Stimulated activated CD8-positive, alpha-beta memory T cell treated with anti-CD3 and anti-CD28 coated beads, Interleukin-15, amount 100 ng/mL, for 48 hours (primary cell): Measurements from ENCODE around the gene NLGN1.

Source experiments
- DNase-seq, 2 donors: peaks; one replicate each; pipeline ENCODE4 v3.0.0-alpha.2; 2020; ENCODE audit warnings: low read depth in 2 of 2

NLGN1 gene

GRCh38 chr3:173905381-173905780 lies 507.8 kb downstream of the NLGN1 start:
- DNase-seq: no peak

- no peak for DNase-seq
These were observed 513.9 kb downstream of the NLGN1 start for GRCh38 chr3:173911446-173911845.

- DNase-seq: no peak
These were observed 514.6 kb downstream of the NLGN1 start for GRCh38 chr3:173912126-173912525.

DNA sequence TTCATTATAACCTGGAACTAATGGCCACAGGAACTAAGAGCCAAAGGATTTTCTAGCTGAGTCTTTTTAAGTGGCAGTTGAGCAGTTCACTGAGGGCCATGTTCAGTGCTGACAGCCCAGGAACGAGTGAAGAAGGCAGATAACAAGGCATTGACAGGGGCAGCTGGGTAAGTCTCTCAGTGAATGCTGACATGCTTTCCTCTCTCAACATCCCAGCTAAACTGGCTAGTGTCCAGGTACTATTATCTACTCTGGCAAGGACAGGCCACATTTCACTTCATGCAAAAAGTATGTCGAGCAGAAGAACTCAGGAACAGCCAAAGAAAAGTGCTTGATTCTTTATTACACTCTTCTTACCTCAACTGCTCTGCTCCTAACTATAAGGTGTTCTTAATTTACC lies 515.9 kb downstream of the NLGN1 start:
- no peak for DNase-seq

DNA sequence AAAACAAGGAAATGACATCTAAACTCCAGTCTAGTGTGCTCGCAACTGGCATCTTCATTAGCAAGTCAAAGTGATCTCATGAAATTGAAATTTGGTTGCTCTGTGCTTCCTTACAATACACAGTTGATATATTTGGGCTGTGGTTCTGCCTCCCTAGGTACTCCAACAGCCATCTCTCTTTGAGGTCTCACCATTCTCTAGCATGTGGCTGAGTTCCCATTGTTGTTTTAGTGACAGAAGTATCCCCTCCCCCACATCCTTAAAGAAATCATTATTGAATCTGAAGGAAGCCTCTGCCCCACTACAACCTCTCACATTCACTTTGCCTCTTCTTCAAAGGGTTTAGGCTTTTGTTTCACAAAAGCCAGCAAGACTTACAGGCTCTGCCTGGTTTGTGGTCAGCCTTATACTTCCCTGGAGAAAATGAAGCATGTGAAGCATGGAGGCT lies 516.5 kb downstream of the NLGN1 start:
- DNase-seq: no peak

DNA sequence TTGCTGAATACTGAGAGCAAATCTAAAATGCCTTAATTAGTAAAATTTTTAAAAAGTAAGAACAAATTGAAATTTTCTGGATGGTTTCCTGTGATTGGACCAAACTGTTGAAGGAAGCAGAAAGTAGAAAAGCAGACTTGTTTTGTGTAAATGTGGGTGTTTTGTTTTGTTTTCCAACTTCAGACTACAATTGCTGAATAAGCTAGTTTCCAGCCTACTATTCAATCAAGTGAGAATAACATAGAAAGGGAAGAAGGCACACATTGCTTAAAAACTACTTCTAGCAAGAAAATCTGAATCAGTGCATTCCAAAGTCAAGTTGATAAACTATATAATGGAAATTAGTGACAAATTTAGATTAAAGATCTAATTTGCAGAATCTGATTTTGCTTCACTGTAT lies 519.3 kb downstream of the NLGN1 start:
- DNase-seq: no peak

DNA sequence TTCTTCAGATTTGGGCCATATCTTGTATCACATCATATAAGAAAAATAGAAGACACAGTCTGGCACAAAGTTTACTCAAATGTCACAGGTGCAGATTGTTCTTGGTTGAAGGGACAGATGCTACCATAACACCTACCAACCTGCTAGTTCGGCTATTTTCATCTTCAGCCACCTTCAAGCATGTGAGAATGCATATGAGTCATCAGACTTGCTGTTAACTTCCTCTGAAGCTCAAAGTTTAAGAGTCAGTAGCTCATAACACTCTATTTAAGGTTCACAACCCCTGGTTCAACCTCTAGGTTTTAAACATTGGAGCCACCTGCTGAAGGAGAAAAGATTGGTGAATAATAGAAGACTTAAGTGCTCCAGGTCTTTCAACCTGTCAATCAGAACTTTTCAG lies 522.8 kb downstream of the NLGN1 start:
- DNase-seq: no peak

GRCh38 chr3:173921732-173922131 lies 524.2 kb downstream of the NLGN1 start:
- no peak for DNase-seq

DNA sequence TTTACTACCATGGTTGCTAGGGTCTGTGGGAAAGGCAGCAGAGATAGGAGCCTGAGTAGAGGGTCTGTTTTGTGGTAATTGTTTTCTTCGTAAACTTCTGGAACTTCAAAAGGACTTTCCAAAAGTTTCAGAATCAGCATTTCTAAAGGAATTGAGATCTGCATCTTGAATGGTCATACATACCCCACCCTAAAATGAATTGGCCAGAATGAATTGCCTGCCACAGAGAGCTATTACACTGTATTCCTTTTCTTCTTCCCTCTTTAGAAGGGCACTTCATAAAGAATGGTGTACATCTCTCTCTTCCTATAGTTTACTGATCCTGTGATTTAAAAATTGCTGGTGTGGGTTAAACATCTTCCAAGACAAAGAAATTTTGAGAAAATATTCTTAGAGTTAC lies 525.7 kb downstream of the NLGN1 start:
- DNase-seq: no peak

DNA sequence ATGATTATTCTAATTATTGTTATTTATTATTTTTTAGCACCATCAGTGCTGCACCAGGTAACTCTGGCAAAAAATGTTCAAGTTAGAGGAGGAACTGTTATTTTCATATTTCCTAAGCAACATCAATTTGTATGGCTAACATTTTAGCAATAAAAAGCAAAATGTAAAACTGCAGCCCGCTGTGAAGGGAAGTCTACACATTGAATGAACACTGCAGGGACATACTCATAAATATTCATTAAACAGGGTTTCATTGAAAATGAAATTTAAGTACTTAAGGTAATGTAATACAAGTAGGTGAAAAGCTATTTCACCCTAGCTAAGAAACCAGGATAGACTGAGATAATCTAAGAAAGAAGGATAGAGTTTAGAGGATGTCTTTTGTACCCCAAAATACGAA lies 532.7 kb downstream of the NLGN1 start:
- DNase-seq: no peak

- no peak for DNase-seq
These were observed 535.1 kb downstream of the NLGN1 start for GRCh38 chr3:173932624-173933023.

DNA sequence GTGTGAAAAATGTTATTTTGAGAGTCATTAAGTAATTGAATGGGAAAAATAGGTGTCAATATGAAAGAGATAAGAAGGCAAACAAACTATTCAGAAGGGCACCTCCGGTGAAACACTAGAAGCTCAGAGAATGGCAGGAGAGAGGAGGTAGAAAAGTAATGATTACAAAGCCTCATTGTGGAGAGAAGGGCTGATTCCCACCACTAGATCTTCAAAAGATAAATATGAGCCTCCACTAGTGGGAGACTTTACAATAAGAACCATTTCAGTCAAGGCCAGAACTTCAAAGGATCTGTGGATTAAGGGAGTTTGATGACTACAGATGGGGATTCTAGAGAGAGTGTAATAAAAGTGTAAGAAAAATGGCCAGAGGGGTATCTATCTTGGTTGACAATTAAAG lies 535.6 kb downstream of the NLGN1 start:
- DNase-seq: no peak

DNA sequence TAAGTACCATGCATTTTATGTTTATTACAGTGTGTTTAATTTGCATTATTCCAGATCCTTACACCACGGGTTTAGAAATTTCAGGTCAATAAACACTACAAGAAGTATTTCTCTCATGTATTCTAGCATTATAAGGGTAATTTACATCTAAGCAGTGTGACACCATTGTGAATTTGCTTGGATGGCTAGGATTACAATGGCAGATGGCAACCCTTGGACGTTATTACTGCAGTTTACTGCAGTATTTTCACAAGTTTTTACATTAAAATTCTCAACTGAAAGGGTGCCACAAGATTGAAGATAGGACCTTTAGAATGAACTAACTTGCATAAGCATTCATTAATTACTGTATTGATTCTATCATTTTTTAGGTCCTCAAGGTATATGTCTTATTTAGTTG lies 538.8 kb downstream of the NLGN1 start:
- no peak for DNase-seq

DNA sequence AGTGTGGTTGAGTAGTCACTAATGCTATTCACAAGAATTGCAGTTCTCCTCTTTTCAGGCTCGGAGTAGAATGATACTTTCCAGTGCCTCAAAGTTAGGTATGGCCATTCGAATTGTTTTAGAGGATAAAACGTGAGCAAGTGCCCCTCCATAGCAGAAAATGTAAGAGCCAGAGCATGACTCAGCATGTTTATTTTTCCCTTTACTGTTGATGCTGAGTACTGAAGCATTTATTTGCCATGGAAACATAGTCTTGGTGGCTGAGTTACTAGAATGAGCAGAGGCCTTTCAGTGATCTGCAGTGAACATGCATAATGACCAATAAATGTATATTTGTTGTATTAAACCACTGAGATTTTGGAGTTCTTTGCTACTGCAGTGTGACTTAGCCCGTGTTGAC lies 540.6 kb downstream of the NLGN1 start:
- DNase-seq: no peak

DNA sequence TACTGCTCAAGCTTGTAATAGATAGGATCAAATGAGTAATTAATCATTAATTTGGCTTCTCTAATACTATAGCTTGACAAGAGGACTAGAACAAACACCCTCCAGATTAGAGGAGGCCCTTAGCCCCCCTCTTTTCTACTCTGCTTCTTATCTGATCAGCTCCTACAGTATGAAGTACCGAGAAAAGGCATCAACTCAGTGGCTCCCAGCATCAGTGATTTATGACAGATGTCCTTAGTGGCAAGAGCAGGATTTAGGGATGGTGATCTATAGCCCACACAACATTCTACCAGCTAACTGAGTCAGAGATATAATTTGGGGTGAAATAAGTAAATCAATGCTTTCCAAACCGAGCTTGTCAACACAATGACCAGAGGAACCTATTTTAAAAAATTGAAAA lies 541.1 kb downstream of the NLGN1 start:
- no peak for DNase-seq

GRCh38 chr3:173939331-173939730 lies 541.8 kb downstream of the NLGN1 start:
- DNase-seq: no peak

GRCh38 chr3:173943264-173943663 lies 545.7 kb downstream of the NLGN1 start:
- no peak for DNase-seq

GRCh38 chr3:173945170-173945569 lies 547.6 kb downstream of the NLGN1 start:
- DNase-seq: no peak

DNA sequence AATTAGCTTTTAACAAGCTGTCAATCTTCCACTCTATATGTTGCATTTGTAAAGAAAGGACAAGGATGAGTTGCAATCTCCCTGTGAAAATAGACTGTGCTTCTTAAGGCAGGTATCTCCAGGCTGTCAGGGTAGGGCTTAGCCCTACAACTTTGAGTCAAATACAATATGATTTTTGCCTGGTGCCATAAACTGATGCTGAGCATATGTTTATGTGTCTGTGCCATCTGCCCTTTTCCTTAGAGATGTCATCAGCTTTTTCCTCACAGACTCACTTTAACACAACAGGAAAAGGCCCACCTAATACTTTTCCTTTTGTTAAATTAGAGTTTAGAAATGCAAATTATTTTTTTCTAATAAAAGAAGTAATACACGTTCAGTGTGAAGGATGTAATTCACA lies 548.3 kb downstream of the NLGN1 start:
- no peak for DNase-seq

- DNase-seq: no peak
These were observed 557.1 kb downstream of the NLGN1 start for GRCh38 chr3:173954647-173955046.

DNA sequence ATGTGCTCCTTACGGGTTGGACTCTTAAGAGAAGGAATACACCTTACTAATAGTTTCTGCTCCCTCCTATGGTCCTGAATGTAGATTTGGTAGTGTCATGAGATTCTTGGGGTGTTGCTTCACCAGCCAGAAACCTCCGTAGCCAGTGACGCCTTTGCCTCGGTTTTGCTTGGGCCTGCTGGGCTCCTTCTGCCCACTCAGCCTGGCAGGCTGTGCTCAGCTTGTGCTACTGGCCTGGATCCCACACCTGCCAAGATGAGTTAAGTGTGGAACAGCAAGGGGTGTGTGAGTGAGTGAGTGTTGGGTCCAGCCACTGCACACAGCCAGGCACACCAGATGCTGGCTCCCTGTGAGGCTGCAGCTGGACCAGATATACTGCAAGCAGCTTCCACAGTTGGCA lies 560.1 kb downstream of the NLGN1 start:
- no peak for DNase-seq

- no peak for DNase-seq
These were observed 561.3 kb downstream of the NLGN1 start for GRCh38 chr3:173958805-173959204.

DNA sequence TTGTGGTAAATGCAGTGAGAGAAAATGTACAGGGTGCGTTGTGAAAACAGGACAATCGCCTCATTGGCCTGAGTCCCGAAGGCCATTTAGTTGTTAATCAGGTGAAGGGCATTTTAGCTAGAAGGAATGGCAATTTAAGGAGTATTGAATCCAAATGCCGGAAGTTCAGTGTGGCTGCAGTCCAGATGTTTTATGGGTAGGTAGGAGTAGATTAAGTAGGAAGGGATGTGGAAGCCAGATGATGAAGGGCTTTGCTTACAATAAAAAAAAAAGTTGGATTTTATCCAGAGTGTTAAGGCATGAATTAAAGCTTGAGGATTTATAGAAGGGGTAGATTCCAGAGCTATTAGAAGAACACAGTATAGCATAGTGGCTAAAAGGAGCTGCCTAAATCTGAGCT lies 572.7 kb downstream of the NLGN1 start:
- DNase-seq: no peak

- no peak for DNase-seq
These were observed 578.7 kb downstream of the NLGN1 start for GRCh38 chr3:173976281-173976680.

- DNase-seq: no peak
These were observed 580.2 kb downstream of the NLGN1 start for GRCh38 chr3:173977747-173978146.
